Fibroblast of lung (primary cell): Measurements from ENCODE around the gene AGBL1. TPM values are rescaled to one million over a fixed set of nuclear protein-coding genes. Genes with fewer than 3 reads are reported as not detected.

ENCODE experiments used
- DNase-seq, 2 donors: peaks; one replicate each; pipeline versions ENCODE4 v3.0.0 to v3.0.0-alpha.2; 2010; ENCODE audit warnings: low read depth in 2 of 2
- H2AFZ ChIP-seq: 2 replicates; pipeline ENCODE4 v1.5.1; 2012; ENCODE audit warnings: low read length, control low read depth, inconsistent platforms
- H3K27ac ChIP-seq: 2 replicates; pipeline ENCODE4 v1.5.1; 2011; ENCODE audit warnings: low read length, control low read depth; ENCODE audit not compliant: insufficient read depth
- H3K27me3 ChIP-seq: 2 replicates; pipeline ENCODE4 v1.5.1; 2011; ENCODE audit warnings: mild to moderate bottlenecking, low read length; ENCODE audit not compliant: control insufficient read depth, insufficient read depth
- H3K36me3 ChIP-seq: 2 replicates; pipeline ENCODE4 v1.5.1; 2011; ENCODE audit warnings: low read length; ENCODE audit not compliant: control insufficient read depth, insufficient read depth
- H3K4me1 ChIP-seq: 2 replicates; pipeline ENCODE4 v1.5.1; 2011; ENCODE audit warnings: low read length; ENCODE audit not compliant: control insufficient read depth, insufficient read depth; ENCODE audit errors: extremely low read depth
- H3K4me2 ChIP-seq: 2 replicates; pipeline ENCODE4 v1.5.1; 2011; ENCODE audit warnings: low read length, control low read depth; ENCODE audit not compliant: insufficient read depth; ENCODE audit errors: extremely low read depth
- H3K4me3 ChIP-seq, 4 experiments: fragments of 200-600 bp in 1 of 4; sonication (generic) in 1 of 4; replicated peaks in 1 of 4; 2 replicates each; pipeline ENCODE4 v1.5.1; 2011 to 2016; ENCODE audit warnings: low read length in 4 of 4, low read depth in 3 of 4, mild to moderate bottlenecking in 3 of 4, control low read depth in 2 of 4, inconsistent platforms in 1 of 4, mixed read lengths in 1 of 4; ENCODE audit not compliant: insufficient read depth in 1 of 4; ENCODE audit errors: control extremely low read depth in 1 of 4
- H3K79me2 ChIP-seq: 2 replicates; pipeline ENCODE4 v1.5.1; 2012; ENCODE audit warnings: mild to moderate bottlenecking, low read length, inconsistent platforms; ENCODE audit not compliant: control insufficient read depth, insufficient read depth
- H3K9ac ChIP-seq: 2 replicates; pipeline ENCODE4 v1.5.1; 2011; ENCODE audit warnings: mild to moderate bottlenecking, low read length, control low read depth; ENCODE audit not compliant: insufficient read depth
- H3K9me3 ChIP-seq: 2 replicates; pipeline ENCODE4 v1.5.1; 2012; ENCODE audit warnings: low read depth, low read length; ENCODE audit not compliant: control insufficient read depth, insufficient read depth
- H4K20me1 ChIP-seq: 2 replicates; pipeline ENCODE4 v1.5.1; 2011; ENCODE audit warnings: low read length; ENCODE audit not compliant: control insufficient read depth, insufficient read depth; ENCODE audit errors: extremely low read depth
- CTCF ChIP-seq, 2 donors: IDR thresholded peaks in 1 of 2; conservative IDR thresholded peaks in 1 of 2; 1 replicate in 1 of 2; 2 replicates in 1 of 2; pipeline ENCODE4 v1.5.1; 2011 to 2012; ENCODE audit warnings: low read length in 2 of 2, control low read depth in 1 of 2, inconsistent platforms in 1 of 2, low read depth in 1 of 2, mild to moderate bottlenecking in 1 of 2
- EZH2 ChIP-seq: IDR thresholded peaks from 2 replicates; pipeline ENCODE4 v1.5.1; 2012; ENCODE audit warnings: low read length, control low read depth, mild to moderate bottlenecking; ENCODE audit errors: missing control alignments
- polyA plus RNA-seq, 2 donors: library from polyadenylated mRNA; depleted of rRNA in 1 of 2; stranded (reverse) in 1 of 2; unstranded in 1 of 2; fragments of >200 nt; gene quantifications; 2 replicates each; pipeline ENCODE4 v1.2.1, GENCODE V29; 2011 to 2012; ENCODE audit warnings: missing spikeins in 1 of 2
- total RNA-seq: library from RNA; depleted of rRNA; stranded (reverse); fragments of >200 nt; gene quantifications from 2 replicates; pipeline ENCODE4 v1.2.1, GENCODE V29; 2014

Gene AGBL1
- total and polyA plus RNA-seq, 2 donors (not counting 1 experiment from before 2014, with no cell fraction given), result not detected

GRCh38 chr15:86796521-86796920 is 716.9 kb downstream of the AGBL1 start:
- TF ChIP-seq EZH2 (no peak), CTCF (conservative IDR thresholded peaks at IDR 0.05 in 1 of 2, IDR thresholded peaks at IDR 0.05 in 1 of 2; ENCODE audit: low read depth in 1 of 2, low read length in 2 of 2) (no peak)
- H3K4me3 ChIP-seq, result no peak overlapping the region
- no peaks in the 10 kb centered on the region for H3K79me2 ChIP-seq
- H3K9ac ChIP-seq, result no peak overlapping the region
- no peak overlapping the region for H3K27ac ChIP-seq
- no peaks in the 10 kb centered on the region for H3K4me1 ChIP-seq
- H3K36me3 ChIP-seq, result no peaks in the 10 kb centered on the region
- no peaks in the 10 kb centered on the region for H3K9me3 ChIP-seq
- no peak overlapping the region for H3K4me2 ChIP-seq
- H4K20me1 ChIP-seq, result no peaks in the 10 kb centered on the region
- no peaks in the 10 kb centered on the region for H3K27me3 ChIP-seq
- H2AFZ ChIP-seq, result no peak overlapping the region
- no peak for DNase-seq

GRCh38 chr15:86797135-86797534 is 717.5 kb downstream of the AGBL1 start:
- Histone ChIP-seq H3K4me1 (no peaks in the 10 kb centered on the region), H3K79me2 (no peaks in the 10 kb centered on the region), H2AFZ (no peak overlapping the region), H3K4me2 (no peak overlapping the region), H3K27me3 (no peaks in the 10 kb centered on the region), H4K20me1 (no peaks in the 10 kb centered on the region), H3K9ac (no peak overlapping the region), H3K4me3 (no peak overlapping the region), H3K9me3 (no peaks in the 10 kb centered on the region), H3K36me3 (no peaks in the 10 kb centered on the region), H3K27ac (no peak overlapping the region)
- DNase-seq, result no peak
- TF ChIP-seq EZH2 (no peak), CTCF (conservative IDR thresholded peaks at IDR 0.05 in 1 of 2, IDR thresholded peaks at IDR 0.05 in 1 of 2; ENCODE audit: low read depth in 1 of 2, low read length in 2 of 2) (no peak)

GRCh38 chr15:86799226-86799625 is 719.6 kb downstream of the AGBL1 start:
- Histone ChIP-seq H3K36me3 (no peaks in the 10 kb centered on the region), H2AFZ (no peak overlapping the region), H3K27ac (no peak overlapping the region), H3K79me2 (no peaks in the 10 kb centered on the region), H3K9me3 (no peaks in the 10 kb centered on the region), H3K27me3 (no peaks in the 10 kb centered on the region), H3K4me2 (no peak overlapping the region), H3K4me3 (no peak overlapping the region), H4K20me1 (no peaks in the 10 kb centered on the region), H3K4me1 (no peaks in the 10 kb centered on the region), H3K9ac (no peak overlapping the region)
- DNase-seq, result no peak
- TF ChIP-seq EZH2 (no peak), CTCF (conservative IDR thresholded peaks at IDR 0.05 in 1 of 2, IDR thresholded peaks at IDR 0.05 in 1 of 2; ENCODE audit: low read depth in 1 of 2, low read length in 2 of 2) (no peak)
